SIG-M5 treated with dmso at 0.1 percent for 504 hours (cell line): ENCODE results near the gene TMEM164.

Experiments used
- DNase-seq: peaks from one replicate; lab custom pipeline; 2025; ENCODE audit not compliant: unreplicated experiment; lab: John Stamatoyannopoulos, UW

The TMEM164 gene

DNA sequence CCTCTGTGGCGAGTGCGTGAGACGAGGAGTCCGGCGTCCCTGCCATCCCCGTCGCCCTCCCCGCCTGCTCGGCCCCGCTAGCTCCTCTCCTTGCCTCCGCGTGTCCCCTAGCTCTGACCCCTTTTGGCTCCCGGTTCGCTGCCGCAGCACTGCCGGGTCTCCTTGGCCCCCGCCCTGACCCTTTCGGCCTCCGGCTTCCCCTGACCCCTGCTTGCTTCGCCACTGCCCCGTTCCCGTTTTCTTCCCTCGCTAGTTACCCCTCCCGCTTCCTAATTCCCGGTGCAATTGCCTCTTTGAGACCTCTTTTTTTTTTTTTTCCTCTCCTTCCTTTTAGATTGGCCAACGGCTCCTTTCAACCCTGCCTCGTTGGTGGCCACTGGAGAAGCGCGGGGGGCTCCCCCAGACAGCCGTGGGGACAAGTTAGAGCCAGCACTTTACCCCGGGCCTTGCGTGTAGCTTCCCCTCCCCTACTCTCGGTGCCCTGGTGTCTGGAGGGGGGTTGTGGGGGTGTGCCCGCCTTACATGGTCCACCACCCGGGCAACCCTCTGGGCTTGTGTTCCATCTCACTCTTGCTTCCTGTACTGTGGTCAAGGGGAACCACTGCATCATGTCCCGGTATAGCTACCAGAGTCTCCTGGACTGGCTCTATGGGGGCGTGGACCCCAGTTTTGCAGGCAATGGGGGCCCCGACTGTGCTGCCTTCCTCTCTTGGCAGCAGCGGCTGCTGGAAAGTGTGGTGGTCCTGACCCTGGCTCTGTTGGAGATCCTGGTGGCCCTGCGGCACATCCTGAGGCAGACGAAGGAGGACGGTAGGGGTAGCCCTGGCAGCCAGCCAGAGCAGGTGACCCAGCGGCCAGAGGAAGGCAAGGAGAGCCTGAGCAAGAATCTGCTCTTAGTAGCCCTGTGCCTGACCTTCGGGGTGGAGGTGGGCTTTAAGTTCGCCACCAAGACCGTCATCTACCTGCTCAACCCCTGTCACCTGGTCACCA lies 548 bp downstream of the TMEM164 start:
- peak; percentile 21 for DNase-seq

DNA sequence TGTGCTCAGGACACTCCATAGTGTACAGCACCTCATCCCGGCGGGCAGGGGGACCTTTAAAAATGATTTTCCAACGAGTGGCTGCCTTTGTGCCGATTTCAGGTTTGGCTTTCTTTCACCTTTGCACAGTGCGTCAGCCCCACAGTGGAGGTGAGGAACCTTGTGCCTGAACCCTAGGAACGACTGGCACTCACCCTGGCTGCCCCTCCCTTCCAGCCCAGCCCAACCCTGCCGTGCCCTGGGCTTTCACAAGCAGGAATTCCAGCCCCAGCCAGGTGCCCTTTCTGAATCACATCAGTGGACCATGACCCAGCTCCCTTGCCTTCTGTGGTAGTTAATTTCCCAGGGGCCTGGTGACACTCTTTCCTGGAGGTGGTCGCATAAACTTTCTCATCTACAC lies 1.3 kb downstream of the TMEM164 start:
- DNase-seq, result no peak

GRCh38 chrX:110004731-110005369 lies 1.9 kb downstream of the TMEM164 start:
- DNase-seq, result no peak

DNA sequence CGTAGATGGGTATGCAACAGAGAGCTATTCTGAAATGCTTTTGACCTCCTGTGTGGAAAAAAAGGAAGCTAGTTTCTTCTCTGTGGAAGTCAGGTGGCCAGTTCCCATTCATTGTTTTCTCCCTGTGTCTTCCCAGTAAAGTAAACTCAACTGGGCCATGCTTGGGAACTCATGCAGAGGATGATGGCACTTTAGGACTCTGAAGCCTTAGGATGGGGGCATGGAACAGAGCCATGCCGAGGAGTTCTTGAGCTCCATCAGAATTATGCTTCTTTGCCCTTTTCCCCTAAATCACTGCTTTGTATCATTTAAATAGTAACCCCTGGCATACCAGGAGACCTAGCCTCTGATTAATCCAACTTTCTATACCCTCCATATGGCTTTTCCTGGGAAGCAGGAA lies 3.2 kb downstream of the TMEM164 start:
- no peak for DNase-seq

DNA sequence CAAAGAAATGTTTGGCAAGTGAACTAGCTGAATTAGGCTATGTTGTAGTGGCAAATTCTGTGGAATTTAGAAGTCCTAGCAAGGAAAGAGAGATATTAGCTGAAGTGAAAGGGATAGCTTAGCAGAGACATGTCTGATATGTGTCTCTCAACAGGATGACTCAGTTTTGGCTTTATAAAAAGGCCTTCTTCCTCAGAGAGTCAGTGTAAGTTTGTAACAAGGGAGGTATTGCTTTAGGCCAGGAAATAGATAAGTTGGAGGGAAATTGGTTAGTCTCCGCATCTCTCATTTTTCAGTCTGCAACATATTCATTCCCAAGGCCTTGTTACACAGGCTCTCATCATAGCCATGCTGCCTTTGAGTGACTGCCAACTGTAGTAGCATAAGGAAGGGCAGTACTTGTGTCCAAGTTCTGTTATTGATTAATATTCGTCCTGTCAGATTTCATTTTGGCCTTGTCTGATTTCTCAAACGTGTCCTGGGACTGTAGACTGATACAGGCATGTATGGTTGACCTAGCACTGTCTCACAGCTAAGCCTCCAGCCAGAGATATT lies 4.0 kb downstream of the TMEM164 start:
- DNase-seq, result no peak

DNA sequence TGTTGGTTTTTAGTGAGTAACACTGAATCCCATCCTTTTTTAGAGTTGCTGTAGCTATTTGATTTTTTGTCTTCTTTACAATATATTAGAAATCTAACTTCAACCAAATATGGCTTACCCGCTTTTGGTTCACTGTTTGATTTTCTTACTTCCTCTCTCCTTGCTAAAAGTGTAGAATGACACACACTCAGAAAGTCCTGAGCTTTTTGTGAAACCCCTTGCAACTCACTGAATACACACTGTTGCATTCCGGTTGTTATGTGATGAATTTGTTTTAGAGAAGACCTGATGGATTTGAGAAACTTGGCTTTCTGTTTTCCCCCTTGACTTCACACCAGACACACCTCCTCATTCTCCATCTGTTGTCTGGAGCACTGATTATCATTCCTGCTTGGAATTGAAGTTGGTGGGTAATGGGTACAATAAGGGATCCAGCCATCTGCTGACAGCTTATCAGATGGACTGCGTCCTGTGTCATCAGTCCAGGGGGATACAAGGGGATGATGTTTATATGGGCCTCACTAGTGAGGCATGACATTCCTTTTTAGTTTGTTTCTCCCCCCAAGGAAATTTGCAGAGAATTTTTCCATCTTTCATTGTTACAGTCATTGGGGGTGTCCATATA lies 5.2 kb downstream of the TMEM164 start:
- DNase-seq, result no peak

DNA sequence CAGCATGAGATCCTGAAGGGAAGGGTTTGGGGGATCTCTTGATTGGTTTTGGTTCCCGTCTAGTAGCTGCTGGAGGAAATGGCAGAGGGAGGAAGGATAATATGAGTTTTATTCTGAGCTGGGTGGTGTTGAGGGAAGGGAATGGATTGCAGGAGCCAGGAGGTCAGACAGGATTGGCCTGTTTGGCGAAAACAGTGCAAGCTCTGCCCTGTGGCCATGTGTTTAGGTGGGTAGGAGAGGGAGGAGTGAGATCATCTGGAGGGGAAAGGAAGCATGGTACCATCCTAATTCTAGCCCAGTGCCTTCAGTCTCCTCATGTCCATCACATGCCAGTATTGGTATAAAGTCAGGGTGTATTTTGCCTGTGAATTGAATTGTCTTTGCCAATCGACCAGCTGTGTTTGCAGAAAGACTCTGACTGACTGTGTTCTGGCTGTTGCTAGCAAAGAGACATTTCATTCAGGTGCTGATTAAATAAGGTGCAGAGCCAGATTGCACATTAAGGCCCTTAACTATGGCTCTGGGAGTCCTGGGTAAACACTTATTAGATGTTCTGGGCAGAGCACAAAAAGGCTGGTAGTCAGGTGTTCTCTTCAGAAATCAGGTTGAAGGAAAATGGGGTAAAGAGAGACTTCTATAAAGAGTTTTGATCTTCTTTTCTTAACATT lies 10.0 kb downstream of the TMEM164 start:
- peak; percentile 12 for DNase-seq

GRCh38 chrX:110013968-110014367 lies 11.1 kb downstream of the TMEM164 start:
- DNase-seq, result no peak

DNA sequence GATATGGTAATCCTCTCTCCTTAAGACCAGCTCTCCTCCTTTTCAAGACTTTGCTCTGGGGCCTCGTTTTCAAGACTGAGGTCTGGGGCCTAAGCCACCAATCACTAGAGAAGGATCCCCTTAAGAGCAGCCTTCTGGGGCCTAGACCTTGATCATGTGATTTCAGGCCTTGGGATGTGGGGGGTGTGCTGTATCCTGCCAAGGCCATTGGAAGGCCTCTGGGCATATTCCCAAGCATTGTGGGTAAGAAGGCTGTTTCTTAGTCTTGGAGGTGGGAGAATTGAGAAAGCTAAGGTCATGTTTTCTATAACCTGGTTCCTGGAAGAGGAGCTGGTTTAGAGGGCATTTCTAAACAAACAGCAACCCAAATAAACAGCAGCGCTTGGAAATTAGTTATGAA lies 12.1 kb downstream of the TMEM164 start:
- no peak for DNase-seq

- DNase-seq, result no peak
Measured at GRCh38 chrX:110015915-110016314, 13.0 kb downstream of the TMEM164 start.

DNA sequence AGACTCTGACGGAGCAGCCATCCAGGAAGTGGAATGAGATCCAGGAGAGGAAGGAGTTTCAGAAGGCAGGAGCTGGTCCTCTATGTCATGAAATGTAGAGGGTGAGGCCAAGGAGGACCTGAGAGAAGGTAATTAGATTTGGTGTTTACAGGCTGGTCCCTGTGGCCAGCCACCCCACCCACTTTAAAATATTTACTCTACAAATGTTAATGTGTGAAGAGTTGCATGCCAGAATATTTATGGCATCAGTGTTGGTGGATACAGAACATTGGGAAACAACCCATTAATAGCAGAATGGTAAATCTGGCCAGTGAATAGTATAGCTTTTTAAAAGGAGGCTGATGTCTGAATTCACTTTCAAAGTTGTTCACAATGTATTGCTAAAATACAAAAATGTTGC lies 17.6 kb downstream of the TMEM164 start:
- DNase-seq, result no peak

- DNase-seq, result no peak
Measured at GRCh38 chrX:110021258-110022022, 18.5 kb downstream of the TMEM164 start.

- no peak for DNase-seq
Measured at GRCh38 chrX:110022599-110023448, 19.9 kb downstream of the TMEM164 start.

- DNase-seq, result no peak
Measured at GRCh38 chrX:110025395-110025794, 22.5 kb downstream of the TMEM164 start.

DNA sequence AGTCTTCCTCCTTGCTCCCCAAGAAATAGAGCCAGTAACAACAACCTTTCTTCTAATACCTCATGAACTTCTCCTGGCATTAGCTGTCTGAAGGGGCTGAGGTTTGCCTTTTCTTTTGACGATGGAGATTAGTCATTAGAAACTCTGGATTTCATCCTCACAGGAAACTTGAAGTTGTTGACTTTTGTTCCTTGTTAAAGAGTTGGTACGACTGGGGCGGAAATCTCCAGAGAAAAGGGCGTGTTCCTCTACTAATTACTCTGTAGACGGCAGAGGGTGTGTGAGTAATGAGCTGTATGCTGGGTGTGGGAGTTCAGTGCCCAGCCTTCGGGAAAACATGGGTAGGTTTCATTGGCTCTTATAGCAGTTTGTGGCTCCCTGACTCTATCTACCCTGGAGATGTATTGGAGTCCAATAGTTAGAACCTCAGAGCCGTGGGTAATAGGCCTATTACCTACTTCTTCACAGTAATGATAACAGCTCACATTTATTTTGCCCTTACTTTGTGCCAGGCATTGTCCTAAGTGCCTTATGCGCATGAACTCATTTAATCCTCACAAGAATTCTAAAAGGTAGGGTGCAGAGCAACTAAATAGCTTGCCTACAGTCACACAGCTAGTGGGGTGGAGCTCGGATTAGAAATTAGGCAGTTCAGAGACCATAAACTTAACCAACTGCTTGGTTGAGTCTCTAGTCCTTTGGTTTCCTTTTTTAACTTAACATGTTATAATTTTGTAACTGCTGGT lies 23.4 kb downstream of the TMEM164 start:
- no peak for DNase-seq

DNA sequence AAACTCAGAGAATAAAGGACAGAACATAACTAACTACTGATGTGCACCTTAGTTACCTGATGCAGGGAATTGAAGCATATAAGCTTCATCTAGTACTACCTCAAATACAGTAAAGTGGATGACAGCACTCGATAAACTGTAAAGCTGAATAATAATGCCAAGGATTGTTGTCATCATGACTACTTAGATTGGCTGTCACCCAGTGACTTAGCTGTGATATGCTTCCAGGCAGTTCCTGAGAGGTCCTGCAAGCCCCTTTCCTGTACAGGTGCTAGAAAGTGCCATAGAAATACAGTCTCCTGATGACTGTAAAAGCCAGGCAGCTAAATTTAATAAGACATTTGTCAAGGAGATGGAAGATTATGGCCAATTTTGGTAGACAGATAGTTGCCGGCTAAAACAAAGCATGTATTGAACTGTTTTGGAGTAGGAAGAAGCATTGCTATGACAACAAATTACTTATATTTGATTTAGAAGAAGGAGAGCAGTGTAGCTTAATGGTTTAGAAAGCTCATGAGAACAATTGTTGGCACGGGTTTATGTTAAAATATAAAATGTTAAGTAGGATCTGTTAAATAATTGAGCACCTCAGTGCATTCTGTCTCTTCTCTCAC lies 29.7 kb downstream of the TMEM164 start:
- DNase-seq, result no peak

GRCh38 chrX:110034036-110034435 lies 31.1 kb downstream of the TMEM164 start:
- DNase-seq, result no peak
